Measurements from ENCODE around the gene COPS3.
A peak's percentile ranks its signal among the peaks of the same experiment; 100 is the strongest.

The COPS3 gene

DNA sequence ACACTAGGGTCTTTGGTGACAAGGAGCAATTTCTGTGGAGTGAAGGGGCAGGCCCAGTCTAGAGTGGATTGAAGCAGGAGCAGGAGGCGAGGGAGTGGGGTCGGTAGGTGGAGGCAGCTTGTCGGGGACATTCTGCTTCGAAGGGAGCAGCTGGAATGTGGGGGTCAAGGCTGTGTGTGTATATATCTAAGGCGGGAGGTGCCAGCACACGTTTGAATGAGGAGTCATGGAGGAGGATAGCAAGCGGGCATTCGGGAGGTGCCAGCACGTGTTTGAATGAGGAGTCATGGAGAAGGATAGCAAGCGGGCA lies 39.8 kb upstream of the COPS3 start:
- FAIRE-seq (no peak), DNase-seq (ENCODE audit: insufficient read length, low spot score) (no peak)
- TF ChIP-seq POU2F2 (IDR thresholded peaks at IDR 0.05; ENCODE audit: low read depth, low read length) (no peak), TAF1 (IDR thresholded peaks at IDR 0.05; ENCODE audit: low read depth, low read length) (no peak), SPI1 (IDR thresholded peaks at IDR 0.05; ENCODE audit: low read depth, low read length) (no peak), POLR2AphosphoS5 (IDR thresholded peaks at IDR 0.05; ENCODE audit: low read depth, low read length) (no peak), PAX5 (IDR thresholded peaks at IDR 0.05; ENCODE audit: insufficient read depth, low read length, severe bottlenecking) (no peak), POLR2A (IDR thresholded peaks at IDR 0.05; ENCODE audit: low read depth, low read length) (no peak)

DNA sequence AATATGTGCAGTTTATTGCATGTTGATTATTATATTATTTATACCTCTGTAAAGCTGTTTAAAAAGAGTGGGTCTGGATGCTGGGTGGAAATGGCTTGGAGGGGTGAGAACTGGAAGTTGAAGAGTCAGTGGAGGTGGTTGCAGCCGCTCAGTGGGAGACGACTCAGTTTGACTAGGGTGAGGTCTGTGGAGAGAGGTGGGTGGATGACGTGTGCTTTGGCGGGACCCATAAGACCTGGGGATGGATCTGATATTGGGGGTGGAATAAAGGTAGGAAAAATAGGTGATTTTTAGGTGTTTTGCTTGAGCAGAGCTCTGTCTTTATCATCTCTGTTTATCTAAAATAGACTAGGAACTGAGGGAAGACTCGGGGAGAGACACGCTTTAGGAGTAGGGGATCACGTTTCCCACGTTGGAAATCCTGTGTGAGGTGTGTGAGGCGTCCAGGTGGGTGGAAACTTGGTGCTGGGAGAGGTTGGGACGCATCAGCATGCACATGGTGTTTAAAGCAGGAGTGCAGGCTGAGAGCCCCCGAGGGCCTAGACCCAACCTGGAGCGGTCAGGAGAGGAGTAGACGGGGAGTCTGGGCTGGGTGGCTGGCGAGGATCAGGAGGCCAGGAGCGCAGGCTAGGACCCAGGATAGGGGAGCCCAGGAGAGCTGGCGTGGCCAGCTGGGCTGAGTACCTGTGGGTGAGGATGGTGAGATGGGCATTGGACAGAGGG lies 39.3 kb upstream of the COPS3 start:
- FAIRE-seq (no peak), DNase-seq (ENCODE audit: insufficient read length, low spot score) (no peak)
- TF ChIP-seq TAF1 (IDR thresholded peaks at IDR 0.05; ENCODE audit: low read depth, low read length) (no peak), SPI1 (IDR thresholded peaks at IDR 0.05; ENCODE audit: low read depth, low read length) (no peak), POLR2AphosphoS5 (IDR thresholded peaks at IDR 0.05; ENCODE audit: low read depth, low read length) (no peak), PAX5 (IDR thresholded peaks at IDR 0.05; ENCODE audit: insufficient read depth, low read length, severe bottlenecking) (no peak), POU2F2 (IDR thresholded peaks at IDR 0.05; ENCODE audit: low read depth, low read length) (no peak), POLR2A (IDR thresholded peaks at IDR 0.05; ENCODE audit: low read depth, low read length) (no peak)

DNA sequence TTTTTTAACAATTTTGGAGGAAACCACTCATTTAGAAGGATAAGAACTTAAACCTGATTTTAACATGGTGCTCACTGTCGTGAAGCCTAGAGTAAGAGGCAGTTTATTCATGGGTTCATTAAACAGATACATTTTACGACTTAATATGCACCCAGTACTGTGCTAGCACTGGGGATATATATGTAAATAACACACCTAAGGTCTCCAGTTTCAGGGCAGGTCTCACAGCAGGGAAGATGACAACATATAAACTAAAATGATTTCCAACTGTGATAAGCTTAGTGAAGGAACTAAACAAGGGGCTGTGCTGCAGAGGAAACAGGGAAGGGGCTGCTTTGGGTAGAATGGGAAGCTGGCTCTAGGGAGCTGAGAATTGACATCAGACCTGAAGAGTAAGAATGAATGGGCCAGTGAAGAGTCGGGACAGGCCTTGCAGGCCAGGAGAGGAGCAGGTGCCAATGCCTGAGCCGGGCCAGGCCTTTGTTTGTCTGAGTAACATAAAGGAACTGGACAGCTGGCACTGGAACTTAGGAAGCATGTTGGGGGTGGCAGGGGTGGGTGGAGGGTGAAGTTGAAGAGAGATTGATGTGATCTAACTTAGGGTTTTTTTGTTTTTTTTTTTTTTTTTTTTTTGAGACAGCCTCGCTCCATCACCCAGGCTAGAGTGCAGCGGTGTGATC lies 34.2 kb upstream of the COPS3 start:
- DNase-seq (ENCODE audit: insufficient read length, low spot score) (no peak), FAIRE-seq (no peak)
- TF ChIP-seq SPI1 (IDR thresholded peaks at IDR 0.05; ENCODE audit: low read depth, low read length) (no peak), TAF1 (IDR thresholded peaks at IDR 0.05; ENCODE audit: low read depth, low read length) (no peak), POLR2A (IDR thresholded peaks at IDR 0.05; ENCODE audit: low read depth, low read length) (no peak), POLR2AphosphoS5 (IDR thresholded peaks at IDR 0.05; ENCODE audit: low read depth, low read length) (no peak), PAX5 (IDR thresholded peaks at IDR 0.05; ENCODE audit: insufficient read depth, low read length, severe bottlenecking) (no peak), POU2F2 (IDR thresholded peaks at IDR 0.05; ENCODE audit: low read depth, low read length) (no peak)

- no peak for FAIRE-seq
- TF ChIP-seq POLR2AphosphoS5 (IDR thresholded peaks at IDR 0.05; ENCODE audit: low read depth, low read length), result no peak
- no peak for TF ChIP-seq TAF1 (IDR thresholded peaks at IDR 0.05; ENCODE audit: low read depth, low read length)
- no peak for TF ChIP-seq POLR2A (IDR thresholded peaks at IDR 0.05; ENCODE audit: low read depth, low read length)
- no peak for TF ChIP-seq PAX5 (IDR thresholded peaks at IDR 0.05; ENCODE audit: insufficient read depth, low read length, severe bottlenecking)
- no peak for TF ChIP-seq POU2F2 (IDR thresholded peaks at IDR 0.05; ENCODE audit: low read depth, low read length)
- TF ChIP-seq SPI1 (IDR thresholded peaks at IDR 0.05; ENCODE audit: low read depth, low read length), result no peak
Observed at GRCh38 chr17:17314501-17315071, 33.5 kb upstream of the COPS3 start.

GRCh38 chr17:17313350-17313991 lies 32.4 kb upstream of the COPS3 start:
- DNase-seq (ENCODE audit: insufficient read length, low spot score) (peak; percentile 81), FAIRE-seq (peak; percentile 97)
- TF ChIP-seq POLR2A (IDR thresholded peaks at IDR 0.05; ENCODE audit: low read depth, low read length) (no peak), POU2F2 (IDR thresholded peaks at IDR 0.05; ENCODE audit: low read depth, low read length) (no peak), TAF1 (IDR thresholded peaks at IDR 0.05; ENCODE audit: low read depth, low read length) (no peak), SPI1 (IDR thresholded peaks at IDR 0.05; ENCODE audit: low read depth, low read length) (no peak), POLR2AphosphoS5 (IDR thresholded peaks at IDR 0.05; ENCODE audit: low read depth, low read length) (no peak), PAX5 (IDR thresholded peaks at IDR 0.05; ENCODE audit: insufficient read depth, low read length, severe bottlenecking) (no peak)

More at GRCh38 chr17:17314501-17315071, 33.5 kb upstream of the COPS3 start:
- no peak for DNase-seq (ENCODE audit: insufficient read length, low spot score)

- no peak for TF ChIP-seq POU2F2 (IDR thresholded peaks at IDR 0.05; ENCODE audit: low read depth, low read length)
- TF ChIP-seq POLR2A (IDR thresholded peaks at IDR 0.05; ENCODE audit: low read depth, low read length), result no peak
- no peak for TF ChIP-seq TAF1 (IDR thresholded peaks at IDR 0.05; ENCODE audit: low read depth, low read length)
- TF ChIP-seq SPI1 (IDR thresholded peaks at IDR 0.05; ENCODE audit: low read depth, low read length), result no peak
- no peak for TF ChIP-seq PAX5 (IDR thresholded peaks at IDR 0.05; ENCODE audit: insufficient read depth, low read length, severe bottlenecking)
- TF ChIP-seq POLR2AphosphoS5 (IDR thresholded peaks at IDR 0.05; ENCODE audit: low read depth, low read length), result no peak
Observed at GRCh38 chr17:17309356-17309755, 28.3 kb upstream of the COPS3 start.

GRCh38 chr17:17305281-17305801 lies 24.3 kb upstream of the COPS3 start:
- FAIRE-seq (peak; percentile 98), DNase-seq (ENCODE audit: insufficient read length, low spot score) (peak; percentile 73)
- TF ChIP-seq TAF1 (IDR thresholded peaks at IDR 0.05; ENCODE audit: low read depth, low read length), result 0 out of 2 replicates have a peak, but pooled peaks have one; percentile 13
- TF ChIP-seq POLR2A (IDR thresholded peaks at IDR 0.05; ENCODE audit: low read depth, low read length), result no peak
- TF ChIP-seq SPI1 (IDR thresholded peaks at IDR 0.05; ENCODE audit: low read depth, low read length), result peak; percentile 58
- TF ChIP-seq POLR2AphosphoS5 (IDR thresholded peaks at IDR 0.05; ENCODE audit: low read depth, low read length), result 0 out of 2 replicates have a peak, but pooled peaks have one; percentile 26
- no peak for TF ChIP-seq PAX5 (IDR thresholded peaks at IDR 0.05; ENCODE audit: insufficient read depth, low read length, severe bottlenecking)
- TF ChIP-seq POU2F2 (IDR thresholded peaks at IDR 0.05; ENCODE audit: low read depth, low read length), result no peak

More at GRCh38 chr17:17309356-17309755, 28.3 kb upstream of the COPS3 start:
- DNase-seq (ENCODE audit: insufficient read length, low spot score) (no peak), FAIRE-seq (no peak)

DNA sequence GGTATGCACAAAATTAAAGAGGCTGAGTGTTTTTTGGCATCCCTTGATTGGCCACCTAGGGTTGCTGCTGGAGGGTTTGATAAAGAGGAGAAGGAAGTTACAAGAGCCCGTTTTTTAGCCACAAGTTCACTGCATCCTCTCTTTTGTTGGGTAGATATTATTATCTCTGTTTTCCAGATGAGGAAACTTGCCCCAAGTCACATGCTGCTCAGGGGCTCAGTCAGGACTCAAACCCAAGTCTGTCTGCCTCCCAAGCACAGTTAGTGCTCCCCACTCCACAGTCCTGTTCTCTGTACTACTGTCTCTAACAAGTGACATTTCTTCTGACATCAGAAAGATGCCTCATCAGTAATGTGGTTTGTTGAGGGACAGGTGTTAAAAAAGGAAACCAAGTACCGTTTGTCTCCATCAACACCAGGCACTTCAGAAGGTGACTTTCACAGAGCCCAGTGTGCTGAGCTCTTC lies 23.5 kb upstream of the COPS3 start:
- no peak for TF ChIP-seq TAF1 (IDR thresholded peaks at IDR 0.05; ENCODE audit: low read depth, low read length)
- no peak for TF ChIP-seq POU2F2 (IDR thresholded peaks at IDR 0.05; ENCODE audit: low read depth, low read length)
- no peak for TF ChIP-seq POLR2AphosphoS5 (IDR thresholded peaks at IDR 0.05; ENCODE audit: low read depth, low read length)
- TF ChIP-seq SPI1 (IDR thresholded peaks at IDR 0.05; ENCODE audit: low read depth, low read length), result no peak
- no peak for TF ChIP-seq POLR2A (IDR thresholded peaks at IDR 0.05; ENCODE audit: low read depth, low read length)
- TF ChIP-seq PAX5 (IDR thresholded peaks at IDR 0.05; ENCODE audit: insufficient read depth, low read length, severe bottlenecking), result no peak
- DNase-seq (ENCODE audit: insufficient read length, low spot score) (no peak), FAIRE-seq (no peak)
